Immature natural killer cell (primary cell): ENCODE data around the gene SLC9A3. TPM values are rescaled to one million over a fixed set of nuclear protein-coding genes. Genes with fewer than 3 reads are reported as not detected.

Source experiments
- DNase-seq, 3 donors: peaks; one replicate each; pipeline ENCODE4 v3.0.0; 2022; ENCODE audit warnings: mixed read lengths in 1 of 3
- H3K27ac Mint-ChIP-seq, 6 donors: one replicate each; pipeline ENCODE4 v1.8.0; 2020; ENCODE audit warnings: mixed read lengths in 6 of 6, mild to moderate bottlenecking in 5 of 6, inconsistent platforms in 4 of 6, moderate library complexity in 3 of 6
- H3K27me3 Mint-ChIP-seq, 3 donors: one replicate each; pipeline ENCODE4 v1.8.0; 2020 to 2021; ENCODE audit warnings: low read depth in 3 of 3, mild to moderate bottlenecking in 3 of 3, mixed read lengths in 3 of 3, moderate library complexity in 3 of 3, inconsistent platforms in 1 of 3
- H3K36me3 Mint-ChIP-seq, 3 donors: one replicate each; pipeline ENCODE4 v1.8.0; 2020; ENCODE audit warnings: mixed read lengths in 3 of 3, inconsistent platforms in 2 of 3, mild to moderate bottlenecking in 2 of 3
- H3K4me1 Mint-ChIP-seq, 2 donors: one replicate each; pipeline ENCODE4 v1.8.0; 2020; ENCODE audit warnings: inconsistent platforms in 2 of 2, mild to moderate bottlenecking in 2 of 2, mixed read lengths in 2 of 2, moderate library complexity in 1 of 2
- H3K4me3 Mint-ChIP-seq, 5 donors: one replicate each; pipeline ENCODE4 v1.8.0; 2020; ENCODE audit warnings: mild to moderate bottlenecking in 5 of 5, mixed read lengths in 5 of 5, inconsistent platforms in 3 of 5, moderate library complexity in 3 of 5
- H3K9me3 Mint-ChIP-seq, 6 donors: one replicate each; pipeline ENCODE4 v1.8.0; 2020; ENCODE audit warnings: mild to moderate bottlenecking in 6 of 6, mixed read lengths in 6 of 6, inconsistent platforms in 4 of 6, moderate library complexity in 3 of 6
- polyA plus RNA-seq, 3 donors: library from polyadenylated mRNA; unstranded; fragments of 300-500 nt; fragmentation: Illumina TruSeq; gene quantifications; one replicate each; pipeline ENCODE4 v1.2.3, GENCODE V29; 2021

SLC9A3 gene
- polyA plus RNA-seq, 3 donors from 2014 or later, result 0.66 to 1.7 (median 1.5) TPM

DNA sequence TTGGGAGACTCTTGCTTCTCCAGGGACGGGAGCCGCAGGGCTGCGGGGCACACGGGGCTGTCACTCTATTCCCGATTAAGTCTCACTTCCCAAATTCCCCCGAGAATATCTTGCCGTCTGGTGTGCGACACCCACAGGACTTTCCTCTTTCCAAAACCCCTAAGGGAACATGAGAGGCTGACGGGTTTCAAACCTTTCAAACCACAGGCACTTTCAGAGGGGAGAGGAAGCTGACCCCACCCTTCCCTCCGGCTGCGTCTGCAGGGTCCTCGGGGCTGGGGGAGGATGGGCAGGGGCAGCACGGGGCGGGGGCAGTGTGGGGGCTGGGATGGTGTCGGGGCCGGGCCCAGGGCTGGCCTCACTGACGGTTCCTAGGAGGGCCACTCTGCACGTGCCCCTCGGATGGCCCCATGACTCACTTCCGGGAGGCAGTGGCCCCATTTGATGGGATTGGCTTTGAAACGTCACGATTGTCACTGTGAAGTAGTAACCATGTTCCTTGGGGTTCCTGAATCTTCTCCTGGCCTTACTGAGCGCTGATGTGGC is 38.2 kb downstream of the SLC9A3 start:
- Mint-ChIP-seq H3K36me3 (no peaks in the 10 kb centered on the region), H3K27me3 (peaks cover 0 to 3% (median 0%) of the 10 kb centered on the region in 3 donors), H3K9me3 (no peaks in the 10 kb centered on the region), H3K27ac (peak overlapping the region in 4 of 6 donors; percentile 31 to 75 (median 61)), H3K4me1 (peaks cover 15 to 23% of the 10 kb centered on the region in 2 donors), H3K4me3 (peak overlapping the region in 4 of 5 donors; percentile 35 to 57 (median 44))
- DNase-seq, result peak in 2 of 3 donors; percentile 18 to 22

DNA sequence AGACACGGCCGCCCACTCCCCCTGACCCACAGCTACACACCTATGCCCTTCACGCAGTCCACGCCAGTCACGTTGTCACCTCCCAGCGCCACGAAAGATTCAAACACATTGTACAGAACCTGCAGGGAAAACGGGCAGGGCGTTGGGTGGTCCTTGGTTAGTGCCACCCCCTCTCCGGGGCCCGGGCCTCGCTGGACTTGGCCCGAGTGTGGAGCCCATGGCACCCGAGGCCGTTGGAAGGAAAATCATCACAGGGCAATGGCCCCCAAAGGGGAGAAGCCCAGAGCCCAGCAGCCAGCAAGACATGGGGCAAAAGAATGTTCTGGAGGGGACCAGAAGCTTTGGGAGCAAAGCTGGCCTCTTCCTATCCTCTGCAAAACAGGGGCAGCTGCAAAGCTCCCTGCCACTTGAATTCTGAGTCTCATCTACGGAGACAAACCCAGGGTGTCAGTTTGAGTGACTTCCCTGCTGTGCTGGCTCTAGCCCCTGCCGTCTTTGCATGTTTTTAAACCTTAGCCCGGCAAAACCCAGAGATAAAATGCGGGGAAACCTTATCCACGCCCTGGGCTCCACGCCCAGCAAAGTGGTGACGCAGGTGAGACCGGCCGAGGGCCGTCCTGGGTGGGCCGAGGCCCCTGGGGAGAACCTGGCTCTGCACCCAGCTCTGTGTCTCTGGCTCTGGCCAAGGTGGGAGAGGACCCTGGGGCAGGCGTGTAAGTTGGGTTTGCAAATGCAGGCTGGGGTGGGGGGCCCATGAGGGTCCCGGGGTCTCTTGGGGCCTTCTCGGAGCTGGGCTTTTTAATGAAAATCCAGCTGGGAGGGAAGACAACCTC is 38.9 kb downstream of the SLC9A3 start:
- H3K27me3 Mint-ChIP-seq, result peaks cover 0 to 3% (median 0%) of the 10 kb centered on the region in 3 donors
- H3K27ac Mint-ChIP-seq, result peak overlapping the region in 2 of 6 donors; percentile 31 to 75
- DNase-seq, result no peak
- H3K4me3 Mint-ChIP-seq, result peak overlapping the region in 4 of 5 donors; percentile 25 to 57 (median 42)
- no peaks in the 10 kb centered on the region for H3K9me3 Mint-ChIP-seq
- no peaks in the 10 kb centered on the region for H3K36me3 Mint-ChIP-seq
- peaks cover 15 to 23% of the 10 kb centered on the region in 2 donors for H3K4me1 Mint-ChIP-seq

DNA sequence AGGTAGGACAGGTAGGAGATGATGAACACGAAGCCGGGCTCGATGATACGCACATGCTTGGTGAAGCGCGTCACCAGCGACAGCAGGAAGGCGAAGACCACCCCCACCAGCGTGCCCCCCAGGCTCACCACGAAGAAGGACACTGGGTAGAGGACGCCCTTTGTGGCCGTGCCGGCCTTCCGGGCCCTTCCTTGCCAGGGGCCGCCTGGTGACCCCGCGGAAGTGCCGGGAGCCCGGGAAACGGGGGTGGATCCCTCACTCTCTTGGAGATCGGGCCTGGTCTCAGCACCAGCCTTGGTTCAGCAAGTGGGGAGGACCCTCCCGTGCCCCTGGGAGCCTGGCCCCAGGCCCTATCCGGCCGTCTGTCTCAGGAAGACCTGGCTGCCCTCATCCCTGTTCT is 39.7 kb downstream of the SLC9A3 start:
- peaks cover 0 to 3% (median 0%) of the 10 kb centered on the region in 3 donors for H3K27me3 Mint-ChIP-seq

DNA sequence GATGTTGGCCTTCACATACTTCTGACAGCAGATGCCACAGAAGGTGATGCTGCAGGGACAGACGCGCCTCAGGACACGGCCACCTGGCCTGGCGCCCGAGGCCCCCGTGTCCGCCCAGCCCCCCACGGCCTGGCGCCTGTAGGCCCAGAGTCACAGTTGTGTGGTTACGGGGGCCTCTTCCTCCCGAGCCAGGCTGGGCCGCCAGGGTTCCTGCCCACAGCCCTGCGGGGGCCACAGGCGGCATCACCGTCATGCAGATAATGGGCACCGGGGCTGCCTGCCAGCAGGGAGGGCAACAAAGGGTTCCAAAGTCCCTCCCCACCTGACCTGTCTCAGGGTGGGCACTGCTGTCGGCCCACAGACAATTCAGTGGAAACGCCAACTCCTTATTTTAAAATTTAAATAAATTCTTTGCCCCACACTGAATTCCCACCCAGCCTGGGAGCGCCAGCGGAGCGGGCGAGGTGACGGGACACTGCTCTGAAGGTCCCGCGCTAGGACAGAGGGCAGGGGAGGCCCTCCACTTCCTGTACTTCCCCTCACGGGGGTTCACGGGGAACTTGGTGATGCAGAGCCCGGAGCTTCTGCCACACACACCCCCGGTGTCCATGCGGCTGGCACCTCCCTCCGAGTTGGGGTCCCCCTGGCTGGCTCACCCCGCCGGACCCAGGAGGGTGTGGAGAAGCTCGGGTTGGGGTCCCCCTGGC is 40.7 kb downstream of the SLC9A3 start:
- H3K4me3 Mint-ChIP-seq, result peak overlapping the region in 1 of 5 donors; percentile 26
- no peaks in the 10 kb centered on the region for H3K9me3 Mint-ChIP-seq
- peaks cover 0 to 3% (median 0%) of the 10 kb centered on the region in 3 donors for H3K27me3 Mint-ChIP-seq
- H3K27ac Mint-ChIP-seq, result no peak overlapping the region
- H3K36me3 Mint-ChIP-seq, result no peaks in the 10 kb centered on the region
- DNase-seq, result peak in 2 of 3 donors; percentile 25 to 27
- H3K4me1 Mint-ChIP-seq, result peaks cover 15 to 23% of the 10 kb centered on the region in 2 donors

More for the DNA sequence above, 39.7 kb downstream of the SLC9A3 start:
- Mint-ChIP-seq H3K27ac (no peak overlapping the region), H3K36me3 (no peaks in the 10 kb centered on the region), H3K4me3 (peak overlapping the region in 1 of 5 donors; percentile 25), H3K4me1 (peaks cover 15 to 23% of the 10 kb centered on the region in 2 donors), H3K9me3 (no peaks in the 10 kb centered on the region)
- DNase-seq, result no peak

DNA sequence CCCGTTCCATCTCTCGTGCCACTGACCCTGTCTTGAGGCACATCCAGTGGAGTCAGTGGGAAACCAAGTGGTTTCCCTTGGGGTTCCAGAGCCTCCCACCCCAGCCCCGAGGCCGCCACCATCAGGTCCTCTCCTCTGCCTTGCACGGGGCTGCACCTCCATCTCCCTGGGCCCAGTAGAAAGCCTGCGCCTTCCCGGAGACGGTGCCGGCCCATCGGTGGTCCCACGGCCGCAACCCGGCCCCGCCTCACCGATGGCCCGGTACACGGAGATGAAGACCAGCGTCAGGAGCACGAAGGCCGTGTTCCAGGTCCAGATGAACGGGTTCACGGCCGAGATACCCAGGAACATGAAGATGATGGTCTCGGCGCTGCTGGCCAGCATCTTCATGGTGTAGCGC is 41.2 kb downstream of the SLC9A3 start:
- Mint-ChIP-seq H3K36me3 (no peaks in the 10 kb centered on the region), H3K27me3 (peaks cover 0 to 3% (median 0%) of the 10 kb centered on the region in 3 donors), H3K27ac (no peak overlapping the region), H3K9me3 (no peaks in the 10 kb centered on the region), H3K4me1 (peaks cover 15 to 23% of the 10 kb centered on the region in 2 donors), H3K4me3 (no peak overlapping the region)
- no peak for DNase-seq

DNA sequence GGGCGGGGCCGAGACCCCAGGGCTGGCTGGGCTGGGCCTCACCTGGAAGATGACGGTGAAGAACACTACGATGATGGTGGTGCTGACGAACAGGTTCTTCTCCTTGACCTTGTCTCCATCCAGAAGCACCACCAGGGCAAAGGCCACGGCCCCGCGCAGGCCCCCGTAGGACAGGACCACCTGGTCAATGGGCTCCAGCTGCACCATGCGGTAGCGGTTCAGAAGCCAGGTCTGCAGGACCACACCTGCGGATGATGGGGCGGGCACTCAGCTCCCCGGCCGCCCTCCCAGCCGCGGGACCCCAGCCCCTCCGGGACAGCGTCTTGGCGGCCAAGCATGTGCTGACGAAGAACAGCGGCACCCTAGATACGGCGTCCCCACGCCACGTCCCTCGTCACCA is 41.7 kb downstream of the SLC9A3 start:
- Mint-ChIP-seq H3K27ac (no peak overlapping the region), H3K9me3 (no peaks in the 10 kb centered on the region), H3K36me3 (no peaks in the 10 kb centered on the region), H3K4me1 (peaks cover 15 to 21% of the 10 kb centered on the region in 2 donors), H3K27me3 (peaks cover 0 to 3% (median 3%) of the 10 kb centered on the region in 3 donors), H3K4me3 (no peak overlapping the region)
- no peak for DNase-seq

DNA sequence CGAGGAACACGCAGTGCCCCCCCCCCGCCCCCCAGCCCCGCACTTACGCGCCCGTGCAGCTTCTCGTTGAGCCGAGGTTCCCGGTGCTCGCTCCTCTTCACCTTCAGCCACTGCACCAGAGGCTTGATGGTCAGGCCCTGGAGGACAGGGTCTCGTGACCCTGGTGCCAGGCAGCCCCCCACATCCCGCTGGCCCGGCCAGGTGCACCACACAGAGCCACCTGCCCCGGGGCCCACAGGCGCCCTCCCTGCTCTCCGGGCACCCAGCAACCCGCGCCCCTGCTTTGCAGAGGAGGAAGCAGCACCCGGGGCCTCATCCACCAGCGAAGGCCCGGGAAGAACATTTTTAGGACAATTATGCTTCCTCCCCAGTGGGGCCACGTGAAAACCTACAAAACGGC is 42.2 kb downstream of the SLC9A3 start:
- H3K9me3 Mint-ChIP-seq, result no peaks in the 10 kb centered on the region
- H3K27me3 Mint-ChIP-seq, result peaks cover 0 to 3% (median 3%) of the 10 kb centered on the region in 3 donors

DNA sequence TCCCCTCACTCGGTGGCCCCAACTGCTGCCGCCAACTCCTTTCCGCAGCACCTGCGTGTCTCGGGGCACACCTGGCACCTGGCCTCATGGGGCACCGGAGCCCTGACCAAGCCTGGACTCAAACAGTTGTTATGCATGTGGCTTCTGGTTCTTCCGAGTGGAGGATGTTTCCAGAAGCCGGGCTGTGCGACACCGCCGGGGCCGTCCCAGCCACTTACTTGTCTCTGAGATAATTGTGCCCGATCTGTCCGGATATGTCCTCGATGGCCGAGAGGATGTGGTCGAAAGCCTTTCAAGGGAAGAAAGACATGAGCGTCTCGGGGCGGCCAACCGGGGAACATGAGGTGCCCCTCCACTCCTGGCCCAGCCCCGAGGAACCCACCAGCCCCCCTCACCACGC is 42.9 kb downstream of the SLC9A3 start:
- Mint-ChIP-seq H3K4me1 (peaks cover 13 to 17% of the 10 kb centered on the region in 2 donors), H3K36me3 (no peaks in the 10 kb centered on the region), H3K27ac (no peak overlapping the region), H3K9me3 (no peaks in the 10 kb centered on the region), H3K27me3 (peaks cover 0 to 3% (median 2%) of the 10 kb centered on the region in 3 donors), H3K4me3 (no peak overlapping the region)
- DNase-seq, result no peak

More for the DNA sequence above, 42.2 kb downstream of the SLC9A3 start:
- H3K27ac Mint-ChIP-seq, result no peak overlapping the region
- H3K36me3 Mint-ChIP-seq, result no peaks in the 10 kb centered on the region
- no peak overlapping the region for H3K4me3 Mint-ChIP-seq
- peaks cover 15 to 20% of the 10 kb centered on the region in 2 donors for H3K4me1 Mint-ChIP-seq
- DNase-seq, result no peak

DNA sequence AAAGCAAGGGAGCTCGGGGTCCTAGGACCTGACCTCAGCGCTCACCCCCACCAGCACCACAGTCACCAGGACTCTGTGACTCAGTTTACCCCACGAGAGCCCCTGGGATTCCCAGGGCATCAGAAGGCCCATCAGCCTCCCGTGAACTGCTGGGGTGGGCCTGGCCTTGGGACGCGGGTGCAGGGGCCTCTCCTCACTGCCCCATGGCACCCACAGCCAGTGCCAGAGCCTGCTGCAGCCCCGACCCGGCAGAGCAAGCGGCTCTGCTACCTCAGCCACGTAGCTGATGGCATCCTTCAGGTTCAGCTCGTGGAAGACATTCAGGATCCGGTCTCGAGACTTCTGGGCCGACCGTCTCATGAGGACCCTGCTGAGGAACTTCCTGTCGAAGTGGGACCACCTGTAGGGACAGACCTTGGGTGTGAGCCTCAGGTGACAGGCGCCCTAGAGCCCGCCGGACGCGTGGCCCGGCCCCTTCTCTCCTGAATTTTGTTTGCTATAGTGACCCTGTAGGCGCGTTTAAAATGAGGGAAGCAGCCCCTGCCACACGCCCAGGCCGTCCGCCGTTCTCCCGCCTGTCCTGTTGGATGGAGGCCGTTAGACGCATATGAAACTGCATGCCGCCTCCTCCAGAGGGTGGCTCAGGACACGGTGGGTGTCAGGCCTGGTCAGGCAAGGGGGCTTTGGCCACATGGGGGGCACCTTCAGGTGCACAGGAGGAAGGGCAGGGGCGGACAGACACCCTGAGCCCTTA is 44.5 kb downstream of the SLC9A3 start:
- no peak for DNase-seq
- Mint-ChIP-seq H3K4me3 (no peak overlapping the region), H3K9me3 (no peaks in the 10 kb centered on the region), H3K27me3 (peaks cover 0 to 5% (median 0%) of the 10 kb centered on the region in 3 donors), H3K27ac (no peak overlapping the region), H3K36me3 (no peaks in the 10 kb centered on the region), H3K4me1 (peaks cover 0 to 4% of the 10 kb centered on the region in 2 donors)

DNA sequence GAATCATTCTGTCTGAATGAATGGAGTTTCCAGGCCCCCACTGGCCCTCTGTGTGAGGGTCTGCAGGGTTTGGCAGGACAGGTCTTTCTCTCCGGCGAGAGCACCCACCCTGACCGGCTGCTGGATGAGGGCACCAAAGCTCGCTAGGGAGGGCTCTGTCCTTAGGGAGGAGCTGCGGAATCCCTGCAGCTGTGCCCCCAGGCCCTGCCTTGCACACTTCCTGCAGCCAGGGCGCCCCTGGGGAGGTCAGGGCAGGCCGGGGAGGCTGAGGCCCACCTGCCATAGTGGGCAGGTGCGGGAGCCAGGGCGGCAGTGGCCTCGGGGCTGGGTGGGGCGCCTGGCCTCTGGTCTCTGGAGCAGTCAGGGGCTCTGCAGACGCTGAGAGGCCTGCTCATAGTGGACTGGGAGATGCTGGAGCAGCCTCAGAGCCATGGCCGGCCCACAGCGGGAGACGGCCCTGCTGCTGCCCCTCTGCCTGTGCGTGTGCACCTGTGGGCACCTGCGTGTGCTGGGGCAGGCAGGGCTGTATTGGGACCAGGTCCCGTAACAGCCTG is 45.2 kb downstream of the SLC9A3 start:
- DNase-seq, result no peak
- no peak overlapping the region for H3K27ac Mint-ChIP-seq
- H3K27me3 Mint-ChIP-seq, result peaks cover 0 to 5% (median 0%) of the 10 kb centered on the region in 3 donors
- H3K36me3 Mint-ChIP-seq, result no peaks in the 10 kb centered on the region
- peaks cover 0 to 4% of the 10 kb centered on the region in 2 donors for H3K4me1 Mint-ChIP-seq
- no peak overlapping the region for H3K4me3 Mint-ChIP-seq
- H3K9me3 Mint-ChIP-seq, result no peaks in the 10 kb centered on the region

DNA sequence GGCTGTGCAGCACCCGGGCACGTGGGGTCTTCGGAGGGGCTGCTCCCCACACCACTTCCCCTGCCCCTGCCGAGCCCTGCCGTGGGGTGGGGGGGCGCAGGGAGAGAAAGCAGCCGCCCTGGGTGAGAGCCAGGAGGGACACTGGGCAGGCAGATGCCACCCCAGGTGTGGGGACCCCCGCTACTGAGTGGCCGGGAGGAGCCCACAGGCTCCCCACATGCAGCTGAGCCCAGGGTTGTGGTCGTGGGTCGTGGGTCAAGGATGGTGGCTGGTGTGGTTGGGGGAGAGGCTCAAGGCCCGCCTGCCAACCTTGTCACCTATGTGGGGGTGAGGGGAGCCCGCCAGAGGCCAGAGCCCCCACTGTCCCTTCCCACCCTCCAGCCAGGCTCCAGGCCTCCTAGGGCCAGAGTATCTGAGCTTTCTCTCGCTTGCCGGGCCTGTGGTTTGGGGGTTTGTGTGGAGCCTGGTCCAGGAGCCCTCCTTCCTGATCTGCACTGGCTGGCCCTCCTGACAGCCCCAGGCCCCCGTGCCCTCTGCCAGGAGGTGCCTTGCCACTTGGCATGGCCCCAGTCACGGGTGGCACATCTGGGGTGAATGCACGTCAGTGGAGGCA is 45.8 kb downstream of the SLC9A3 start:
- no peaks in the 10 kb centered on the region for H3K9me3 Mint-ChIP-seq
- DNase-seq, result no peak
- no peak overlapping the region for H3K4me3 Mint-ChIP-seq
- peaks cover 0 to 5% (median 0%) of the 10 kb centered on the region in 3 donors for H3K27me3 Mint-ChIP-seq
- H3K27ac Mint-ChIP-seq, result no peak overlapping the region
- H3K4me1 Mint-ChIP-seq, result peaks cover 0 to 7% of the 10 kb centered on the region in 2 donors
- no peaks in the 10 kb centered on the region for H3K36me3 Mint-ChIP-seq

DNA sequence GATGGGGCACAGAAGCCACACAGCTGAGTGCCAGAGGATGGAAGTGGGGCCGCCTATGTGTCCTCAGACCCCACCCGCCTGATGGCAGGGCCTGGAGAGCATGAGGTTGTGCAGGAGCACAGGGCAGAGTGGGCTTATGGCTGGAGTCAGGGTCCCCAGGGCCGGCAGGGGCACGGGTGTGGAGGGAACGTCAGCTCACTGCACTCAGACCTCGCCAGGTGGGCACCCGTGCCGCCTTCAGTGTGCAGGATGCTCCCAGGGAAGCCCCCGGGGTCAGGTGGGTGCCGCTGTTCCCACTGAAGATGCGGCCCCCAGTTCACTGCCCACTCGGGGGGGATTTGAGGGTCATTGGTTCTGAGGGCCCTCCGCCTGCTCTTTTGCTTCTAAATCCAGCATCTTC is 46.4 kb downstream of the SLC9A3 start:
- Mint-ChIP-seq H3K4me1 (peaks cover 0 to 5% of the 10 kb centered on the region in 2 donors), H3K9me3 (no peaks in the 10 kb centered on the region), H3K36me3 (no peaks in the 10 kb centered on the region), H3K4me3 (no peak overlapping the region), H3K27me3 (peaks cover 0 to 5% (median 0%) of the 10 kb centered on the region in 3 donors), H3K27ac (no peak overlapping the region)
- DNase-seq, result no peak

DNA sequence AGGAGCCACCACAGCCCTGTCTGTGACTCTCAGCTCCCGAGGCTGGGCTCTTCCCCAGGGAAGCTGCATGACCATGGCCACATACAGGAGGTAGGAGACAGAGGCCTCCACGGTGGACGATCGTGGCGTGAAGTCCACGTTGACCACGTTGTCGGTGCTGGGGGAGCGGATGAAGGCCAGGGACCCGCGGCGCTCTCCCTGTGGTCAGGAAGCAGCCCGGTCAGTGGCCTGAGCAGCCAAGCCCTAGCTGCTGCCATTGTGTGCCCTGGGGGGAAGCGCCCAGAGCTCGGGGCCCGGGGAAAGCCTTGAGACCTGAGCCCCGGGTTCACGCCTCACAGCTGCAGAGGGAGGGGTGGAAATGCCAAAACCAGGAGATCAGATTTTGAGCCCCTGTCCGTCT is 47.0 kb downstream of the SLC9A3 start:
- Mint-ChIP-seq H3K4me3 (no peak overlapping the region), H3K27ac (no peak overlapping the region), H3K4me1 (peaks cover 0 to 5% of the 10 kb centered on the region in 2 donors), H3K9me3 (no peaks in the 10 kb centered on the region), H3K36me3 (no peaks in the 10 kb centered on the region), H3K27me3 (peaks cover 0 to 5% (median 0%) of the 10 kb centered on the region in 3 donors)
- DNase-seq, result no peak
